Smooth muscle cell (in vitro differentiated cells): ENCODE data around the gene CADM4. TPM values are rescaled to one million over a fixed set of nuclear protein-coding genes. Genes with fewer than 3 reads are reported as not detected.
"Not testable (repeated sequence)": the region's sequence is repeated elsewhere in the genome, so short reads cannot be mapped to it uniquely, and the experiment has no call there.

Source experiments
- DNase-seq: peaks from one replicate; lab custom pipeline; 2025; ENCODE audit not compliant: unreplicated experiment; lab: John Stamatoyannopoulos, UW
- H2AFZ ChIP-seq: fragments of 200-600 bp; sonication (generic); 2 replicates; pipeline ENCODE4 v1.6.0; 2016; ENCODE audit warnings: antibody characterized with exemption, low read depth, mild to moderate bottlenecking
- H3F3A ChIP-seq: fragments of 200-600 bp; sonication (generic); 2 replicates; pipeline ENCODE4 v1.6.0; 2017; ENCODE audit warnings: antibody characterized with exemption, low read depth
- H3K27ac ChIP-seq: fragments of 200-600 bp; sonication (generic); 2 replicates; pipeline ENCODE4 v1.5.1; 2016; ENCODE audit warnings: low read depth, mild to moderate bottlenecking
- H3K27me3 ChIP-seq: fragments of 200-600 bp; sonication (generic); 2 replicates; pipeline ENCODE4 v1.6.1; 2016; ENCODE audit warnings: low read depth, mild to moderate bottlenecking
- H3K36me3 ChIP-seq: fragments of 200-600 bp; sonication (generic); 2 replicates; pipeline ENCODE4 v1.5.1; 2016; ENCODE audit warnings: low read depth
- H3K4me1 ChIP-seq: fragments of 200-600 bp; sonication (generic); 2 replicates; pipeline ENCODE4 v1.5.1; 2016; ENCODE audit warnings: low read depth
- H3K4me2 ChIP-seq: fragments of 200-600 bp; sonication (generic); 2 replicates; pipeline ENCODE4 v1.6.0; 2016; ENCODE audit warnings: mild to moderate bottlenecking
- H3K4me3 ChIP-seq: fragments of 200-600 bp; sonication (generic); 2 replicates; pipeline ENCODE4 v1.5.1; 2016; ENCODE audit warnings: mild to moderate bottlenecking
- H3K79me2 ChIP-seq: fragments of 200-600 bp; sonication (generic); 2 replicates; pipeline ENCODE4 v1.6.0; 2016; ENCODE audit warnings: low read depth, mild to moderate bottlenecking
- H3K9ac ChIP-seq: fragments of 200-600 bp; sonication (generic); 2 replicates; pipeline ENCODE4 v1.6.0; 2016; ENCODE audit warnings: low read depth
- H3K9me3 ChIP-seq: fragments of 200-600 bp; sonication (generic); replicated peaks from 2 replicates; pipeline ENCODE4 v1.5.1; 2016; ENCODE audit warnings: low read depth
- H4K20me1 ChIP-seq: fragments of 200-600 bp; sonication (generic); 2 replicates; pipeline ENCODE4 v1.6.0; 2016; ENCODE audit warnings: low read depth
- WGBS: methylation state at CpG from one replicate; pipeline ENCODE4 v1.1.7; 2016; ENCODE audit warnings: low lambda C conversion rate; 5-methylcytosine and 5-hydroxymethylcytosine counted together
- polyA plus RNA-seq: library from polyadenylated mRNA; unstranded; fragments of >200 nt; fragmentation: Nextera tagmentation; extraction: Ambion mirVana; gene quantifications from 2 replicates; pipeline ENCODE4 v1.2.1, GENCODE V29; 2016
- total RNA-seq: library from RNA; depleted of rRNA; stranded (reverse); fragments of >200 nt; gene quantifications from 2 replicates; pipeline ENCODE4 v1.2.3, GENCODE V29; 2014
- TF ChIP-seq, protein P1 (sequence below): fragments of 200-600 bp; sonication (generic); IDR thresholded peaks from 2 replicates; pipeline ENCODE4 v1.5.1; 2017; ENCODE audit warnings: borderline replicate concordance, mild to moderate bottlenecking, antibody characterized with exemption; ENCODE audit not compliant: insufficient read depth, poor library complexity, severe bottlenecking

Gene CADM4
- total and polyA plus RNA-seq, 2 experiments from 2014 or later: 1.9 to 2.4 TPM

DNA sequence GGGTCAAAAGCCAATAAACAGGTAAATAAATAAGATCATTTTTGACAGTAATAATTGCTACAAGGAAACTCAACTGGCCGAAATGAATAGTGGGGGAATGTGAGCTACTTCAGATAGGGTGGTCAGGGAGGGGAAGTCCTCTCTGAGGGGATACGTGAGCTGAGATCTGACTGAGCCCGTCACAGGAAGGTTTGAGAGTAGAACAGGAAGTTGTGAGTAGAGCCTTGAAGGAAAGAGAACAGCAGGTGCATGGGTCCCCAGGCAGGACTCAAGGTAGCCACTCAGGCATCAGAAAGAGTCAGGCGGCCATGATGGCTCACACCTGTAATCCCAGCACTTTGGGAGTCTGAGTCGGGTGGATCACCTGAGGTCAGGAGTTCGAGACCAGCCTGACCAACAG lies 50.0 kb downstream of the CADM4 start:
- no peak overlapping the region for H3K27ac ChIP-seq
- DNase-seq: no peak
- H3K36me3 ChIP-seq: no peaks in the 10 kb centered on the region
- H4K20me1 ChIP-seq: peaks cover 53% of the 10 kb centered on the region
- no peak overlapping the region for H2AFZ ChIP-seq
- WGBS: 97% methylated on average over 6 of the region's 6 CpGs
- H3K79me2 ChIP-seq: peaks cover 40% of the 10 kb centered on the region
- no peaks in the 10 kb centered on the region for H3K4me1 ChIP-seq
- H3K9ac ChIP-seq: no peak overlapping the region
- no peak overlapping the region for H3K4me2 ChIP-seq
- H3K27me3 ChIP-seq: no peaks in the 10 kb centered on the region
- TF ChIP-seq, protein P1, sequence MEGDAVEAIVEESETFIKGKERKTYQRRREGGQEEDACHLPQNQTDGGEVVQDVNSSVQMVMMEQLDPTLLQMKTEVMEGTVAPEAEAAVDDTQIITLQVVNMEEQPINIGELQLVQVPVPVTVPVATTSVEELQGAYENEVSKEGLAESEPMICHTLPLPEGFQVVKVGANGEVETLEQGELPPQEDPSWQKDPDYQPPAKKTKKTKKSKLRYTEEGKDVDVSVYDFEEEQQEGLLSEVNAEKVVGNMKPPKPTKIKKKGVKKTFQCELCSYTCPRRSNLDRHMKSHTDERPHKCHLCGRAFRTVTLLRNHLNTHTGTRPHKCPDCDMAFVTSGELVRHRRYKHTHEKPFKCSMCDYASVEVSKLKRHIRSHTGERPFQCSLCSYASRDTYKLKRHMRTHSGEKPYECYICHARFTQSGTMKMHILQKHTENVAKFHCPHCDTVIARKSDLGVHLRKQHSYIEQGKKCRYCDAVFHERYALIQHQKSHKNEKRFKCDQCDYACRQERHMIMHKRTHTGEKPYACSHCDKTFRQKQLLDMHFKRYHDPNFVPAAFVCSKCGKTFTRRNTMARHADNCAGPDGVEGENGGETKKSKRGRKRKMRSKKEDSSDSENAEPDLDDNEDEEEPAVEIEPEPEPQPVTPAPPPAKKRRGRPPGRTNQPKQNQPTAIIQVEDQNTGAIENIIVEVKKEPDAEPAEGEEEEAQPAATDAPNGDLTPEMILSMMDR: no peak
- H3F3A ChIP-seq: no peaks in the 10 kb centered on the region
- H3K4me3 ChIP-seq: no peak overlapping the region
- no peaks in the 10 kb centered on the region for H3K9me3 ChIP-seq

DNA sequence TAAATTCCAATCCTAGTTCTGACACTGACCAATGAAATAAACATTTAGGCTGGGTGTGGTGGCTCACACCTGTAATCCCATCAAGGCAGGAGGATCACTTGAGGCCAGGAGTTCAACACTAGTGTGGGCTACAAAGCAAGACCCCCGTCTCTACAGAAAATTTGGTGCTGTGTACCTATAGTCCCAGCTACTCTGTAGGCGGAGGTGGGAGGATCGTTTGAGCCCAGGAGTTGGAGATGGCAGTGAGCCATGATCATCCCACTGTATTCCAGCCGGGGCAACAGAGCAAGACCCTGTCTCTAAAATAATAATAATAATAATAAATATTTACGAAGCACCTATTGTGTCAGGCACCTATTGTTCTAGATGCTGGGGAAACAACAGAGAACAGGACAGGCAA lies 50.4 kb downstream of the CADM4 start:
- no peaks in the 10 kb centered on the region for H3K4me1 ChIP-seq
- WGBS: 95% methylated on average over 5 of the region's 5 CpGs
- peaks cover 36% of the 10 kb centered on the region for H3K79me2 ChIP-seq
- TF ChIP-seq, protein P1: no peak
- no peak overlapping the region for H3K4me2 ChIP-seq
- H3K9me3 ChIP-seq: no peaks in the 10 kb centered on the region
- no peaks in the 10 kb centered on the region for H3K27me3 ChIP-seq
- H3K27ac ChIP-seq: no peak overlapping the region
- no peaks in the 10 kb centered on the region for H3F3A ChIP-seq
- H3K4me3 ChIP-seq: no peak overlapping the region
- no peak overlapping the region for H3K9ac ChIP-seq
- no peak for DNase-seq
- H3K36me3 ChIP-seq: no peaks in the 10 kb centered on the region
- no peak overlapping the region for H2AFZ ChIP-seq
- H4K20me1 ChIP-seq: peaks cover 49% of the 10 kb centered on the region

DNA sequence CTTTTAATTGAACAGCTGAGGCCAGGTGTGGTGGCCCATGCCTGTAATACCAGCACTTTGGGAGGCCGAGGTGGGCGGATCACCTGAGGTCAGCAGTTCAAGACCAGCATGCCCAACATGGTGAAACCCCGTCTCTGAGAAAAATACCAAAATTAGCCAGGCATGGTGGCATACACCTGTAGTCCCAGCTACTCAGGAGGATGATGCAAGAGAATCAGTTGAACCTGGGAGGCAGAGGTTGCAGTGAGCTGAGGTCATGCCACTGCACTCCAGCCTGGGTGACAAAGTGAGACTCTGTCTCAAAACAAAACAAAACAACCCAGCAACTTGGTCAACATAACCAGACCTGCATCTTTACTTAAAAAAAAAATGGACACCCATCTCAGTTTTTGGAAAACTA lies 52.6 kb downstream of the CADM4 start:
- WGBS: 97% methylated on average over 3 of the region's 3 CpGs

GRCh38 chr19:43586346-43586745 lies 53.3 kb downstream of the CADM4 start:
- Histone ChIP-seq H3K4me2 (no peak overlapping the region), H2AFZ (no peak overlapping the region), H3K4me1 (no peaks in the 10 kb centered on the region), H3F3A (no peaks in the 10 kb centered on the region), H3K36me3 (no peaks in the 10 kb centered on the region), H3K79me2 (peaks cover 13% of the 10 kb centered on the region), H3K9ac (no peak overlapping the region), H3K9me3 (no peaks in the 10 kb centered on the region), H3K4me3 (no peak overlapping the region), H3K27me3 (no peaks in the 10 kb centered on the region), H3K27ac (no peak overlapping the region), H4K20me1 (peaks cover 24% of the 10 kb centered on the region)
- TF ChIP-seq, protein P1: no peak
- no peak for DNase-seq
- 75% methylated on average over 2 of the region's 2 CpGs for WGBS

More for the DNA sequence above, 52.6 kb downstream of the CADM4 start:
- H3K4me3 ChIP-seq, H3K36me3 ChIP-seq, H3K9ac ChIP-seq, H2AFZ ChIP-seq, H3K27ac ChIP-seq, H3K9me3 ChIP-seq, H3K27me3 ChIP-seq, H3F3A ChIP-seq, H3K4me2 ChIP-seq, DNase-seq, H3K4me1 ChIP-seq: not testable (repeated sequence)
- peaks cover 31% of the 10 kb centered on the region for H4K20me1 ChIP-seq
- peaks cover 16% of the 10 kb centered on the region for H3K79me2 ChIP-seq
